T-helper 1 cell treated with Interleukin-12 subunit alpha and Interleukin-12 subunit beta and Interleukin-4 antibody, amounts not matched to agents 30 ng/mL and 1 ng/mL, for 36 hours (primary cell): ENCODE results near the gene TMEM156. TPM values are rescaled to one million over a fixed set of nuclear protein-coding genes. Genes with fewer than 3 reads are reported as not detected.

ENCODE experiments used
- intact Hi-C: fragments of 100-400 bp; cut with micrococcal nuclease; formaldehyde crosslinking; loops from one replicate; pipeline ENCODE4 v1.15.1; 2024
- total RNA-seq: library from RNA; stranded (reverse); gene quantifications from 2 replicates; pipeline ENCODE4 v1.2.3, GENCODE V29; 2022

Gene TMEM156
- 43.3 and 43.8 TPM in 2 replicates for total RNA-seq

- intact Hi-C loops = loop anchor here (1.0 to 10.0 kb wide), 12 partner anchors 12 to 1022 kb away; partner anchors contain the start of genes KLF3, N4BP2, TLR6 and UBE2K
Measured at GRCh38 chr4:39032218-39033085, at the start of gene TMEM156. Gene TMEM156 (minus strand): TSS chr4:39032409. CDS start chr4:39032313, 96 bp downstream.

- intact Hi-C loops = no loop called here
Measured at GRCh38 chr4:39078829-39079228, 46.6 kb upstream of the TMEM156 start.

GRCh38 chr4:39068907-39069306, 36.7 kb upstream of the TMEM156 start:
- intact Hi-C loops = no loop called here

GRCh38 chr4:39067451-39067850, 35.2 kb upstream of the TMEM156 start:
- intact Hi-C loops = no loop called here

- intact Hi-C loops = no loop called here
Measured at GRCh38 chr4:39067031-39067430, 34.8 kb upstream of the TMEM156 start.

- intact Hi-C loops = no loop called here
Measured at GRCh38 chr4:39066371-39066770, 34.2 kb upstream of the TMEM156 start.

GRCh38 chr4:39063430-39063829, 31.2 kb upstream of the TMEM156 start:
- intact Hi-C loops = loop anchor here (5.0 kb wide), 1 partner anchor 46 kb away; no protein-coding TSS in a partner anchor

- intact Hi-C loops = loop anchor here (5.0 kb wide), 1 partner anchor 45 kb away; no protein-coding TSS in a partner anchor
Measured at GRCh38 chr4:39062770-39063097, 30.5 kb upstream of the TMEM156 start.

- intact Hi-C loops = loop anchor here (5.0 kb wide), 1 partner anchor 45 kb away; no protein-coding TSS in a partner anchor
Measured at GRCh38 chr4:39062094-39062769, 30.0 kb upstream of the TMEM156 start, which contains the start of gene KLHL5. Gene KLHL5 (plus strand): TSS chr4:39062232. CDS start chr4:39062653, 421 bp downstream.

- intact Hi-C loops = loop anchor here (2.0 to 5.0 kb wide), 2 partner anchors 15 to 44 kb away; no protein-coding TSS in a partner anchor
Measured at GRCh38 chr4:39061457-39061856, 29.2 kb upstream of the TMEM156 start.

- intact Hi-C loops = no loop called here
Measured at GRCh38 chr4:39056023-39056422, 23.8 kb upstream of the TMEM156 start.

GRCh38 chr4:39054497-39054896, 22.3 kb upstream of the TMEM156 start:
- intact Hi-C loops = no loop called here

- intact Hi-C loops = no loop called here
Measured at GRCh38 chr4:39053983-39054382, 21.8 kb upstream of the TMEM156 start.

- intact Hi-C loops = no loop called here
Measured at GRCh38 chr4:39051492-39051891, 19.3 kb upstream of the TMEM156 start.

- intact Hi-C loops = no loop called here
Measured at GRCh38 chr4:39050590-39050989, 18.4 kb upstream of the TMEM156 start.

- intact Hi-C loops = loop anchor here (1.0 to 10.0 kb wide), 5 partner anchors 61 to 1256 kb away; partner anchors contain the start of genes RHOH and SMIM14
Measured at GRCh38 chr4:39048311-39048710, 16.1 kb upstream of the TMEM156 start.

- intact Hi-C loops = loop anchor here (1.0 to 10.0 kb wide), 6 partner anchors 13 to 1257 kb away; partner anchors contain the start of genes RHOH and SMIM14
Measured at GRCh38 chr4:39047681-39048080, 15.5 kb upstream of the TMEM156 start.

GRCh38 chr4:39046249-39046648, 14.0 kb upstream of the TMEM156 start:
- intact Hi-C loops = loop anchor here (2.0 to 10.0 kb wide), 4 partner anchors 15 to 1259 kb away; partner anchors contain the start of genes RHOH and SMIM14

GRCh38 chr4:39045827-39046221, 13.6 kb upstream of the TMEM156 start:
- intact Hi-C loops = loop anchor here (2.0 to 10.0 kb wide), 6 partner anchors 15 to 1259 kb away; partner anchors contain the start of genes RHOH and SMIM14

- intact Hi-C loops = loop anchor here (1.0 to 10.0 kb wide), 15 partner anchors 13 to 1359 kb away; partner anchors contain the start of genes PDS5A, RELL1, RFC1 and RHOH
Measured at GRCh38 chr4:39044956-39045826, 13.0 kb upstream of the TMEM156 start.
